HG02870 (cell line): Measurements from ENCODE around the gene EFCC1.

ENCODE experiments used
- ATAC-seq: cut with Tn5 transposase; IDR thresholded peaks from one replicate; pipeline ENCODE4 v1.9.1; 2021; ENCODE audit warnings: mild to moderate bottlenecking, moderate library complexity; ENCODE audit not compliant: unreplicated experiment

EFCC1 gene

GRCh38 chr3:129031476-129032215 is 30.5 kb downstream of the EFCC1 start:
- ATAC-seq: no peak

GRCh38 chr3:129032716-129033115 is 31.6 kb downstream of the EFCC1 start:
- ATAC-seq: no peak

- ATAC-seq: no peak
These were observed 32.0 kb downstream of the EFCC1 start for GRCh38 chr3:129033151-129033550.

GRCh38 chr3:129033633-129034321 is 32.7 kb downstream of the EFCC1 start:
- no peak for ATAC-seq

DNA sequence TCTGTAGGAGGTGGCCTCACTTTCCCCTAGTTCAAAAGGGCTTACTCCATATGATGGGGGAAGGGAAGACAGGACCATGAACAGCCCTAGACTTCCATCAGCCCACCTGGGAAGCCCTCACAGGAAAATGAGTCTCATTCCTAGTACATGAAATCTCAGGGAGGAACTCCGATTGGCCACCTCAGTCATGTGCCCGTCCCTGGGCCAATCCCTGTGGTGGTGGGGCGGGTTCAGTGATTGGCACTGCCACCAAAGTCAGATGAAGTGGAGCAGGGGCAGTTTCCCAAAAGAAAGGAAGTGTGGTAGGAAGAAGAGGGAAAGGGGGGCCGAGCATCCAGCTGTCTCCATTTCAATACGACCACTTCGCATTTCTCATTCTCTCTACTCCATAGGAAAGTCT is 33.5 kb downstream of the EFCC1 start:
- ATAC-seq: no peak

- no peak for ATAC-seq
These were observed 34.5 kb downstream of the EFCC1 start for GRCh38 chr3:129035360-129036221.

DNA sequence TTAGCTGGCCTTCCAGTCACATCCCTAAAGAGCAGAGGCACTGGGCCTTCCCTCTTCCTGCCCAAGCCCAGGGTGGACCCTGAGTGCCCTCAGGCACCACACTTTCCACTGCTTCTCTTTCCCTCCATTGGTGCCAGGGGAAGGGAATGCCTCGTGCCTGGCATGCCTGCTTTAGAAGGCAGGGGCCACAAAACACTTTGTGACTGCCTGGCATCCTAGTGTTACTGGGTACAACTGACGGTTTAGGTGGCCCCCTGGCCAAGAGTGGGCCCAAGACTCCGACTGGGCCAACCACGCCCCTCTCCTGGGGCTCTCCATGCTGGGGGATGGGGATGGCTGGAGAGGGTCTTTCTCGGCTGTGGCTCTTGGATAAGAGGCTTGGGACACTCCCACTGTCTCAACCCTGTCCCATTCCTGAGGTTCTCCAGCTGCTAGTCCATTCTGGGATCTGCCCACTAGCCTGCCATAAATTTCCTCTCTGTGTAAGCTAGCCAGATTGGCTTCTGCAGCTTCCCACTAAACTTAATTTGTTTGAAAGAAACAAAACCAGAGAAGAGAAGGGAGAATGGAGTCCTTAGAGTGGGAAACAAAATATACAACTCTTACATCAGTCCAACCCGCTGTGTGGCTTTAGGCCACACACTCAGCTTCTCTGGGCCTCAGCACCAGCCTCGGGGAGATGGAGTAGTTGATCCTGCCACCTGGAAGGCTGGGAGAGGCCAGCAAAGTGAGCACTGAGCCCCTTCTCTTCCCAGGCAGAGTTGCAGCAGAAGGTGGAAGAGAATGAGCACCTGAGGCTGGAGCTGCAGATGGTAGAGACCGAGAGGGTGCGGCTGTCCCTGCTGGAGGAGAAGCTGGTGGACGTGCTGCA is 35.4 kb downstream of the EFCC1 start:
- ATAC-seq: no peak

- no peak for ATAC-seq
These were observed 36.0 kb downstream of the EFCC1 start for GRCh38 chr3:129037093-129037419.

DNA sequence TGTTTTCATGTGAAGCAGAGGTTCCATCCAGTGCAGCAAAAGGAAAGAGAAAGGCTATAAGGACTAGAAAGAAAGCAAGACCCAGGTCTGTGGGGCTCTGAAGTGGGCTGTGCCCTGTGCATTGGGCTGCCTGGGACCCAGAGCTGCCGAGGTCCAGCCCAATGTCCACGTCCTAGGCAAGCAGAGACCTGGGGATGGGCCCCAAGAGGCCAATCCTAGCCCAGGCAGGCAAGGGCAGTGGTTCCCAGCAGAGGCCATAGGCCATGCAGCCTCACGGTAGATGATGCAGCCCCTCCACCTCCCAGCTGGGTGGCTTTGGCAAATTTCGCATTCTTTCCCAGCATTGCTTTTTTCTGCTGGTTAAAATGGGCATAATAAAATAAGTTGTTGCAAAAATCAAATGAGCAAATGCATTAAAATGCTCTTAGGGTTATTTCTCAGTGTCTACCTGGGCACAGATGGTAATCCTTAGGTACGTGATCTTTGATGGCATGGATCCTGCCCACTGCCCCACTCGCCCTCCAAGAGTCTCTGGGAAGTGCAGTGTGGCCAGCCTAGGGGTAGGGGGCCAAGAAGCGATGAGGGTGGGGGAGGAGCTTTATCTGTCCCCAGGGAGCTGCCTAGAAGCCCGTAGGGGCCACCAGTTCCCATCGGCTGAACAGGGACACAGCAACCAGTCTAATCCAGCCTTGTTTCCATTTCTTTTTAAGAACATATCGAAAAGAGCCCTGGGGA is 37.2 kb downstream of the EFCC1 start:
- ATAC-seq: no peak

DNA sequence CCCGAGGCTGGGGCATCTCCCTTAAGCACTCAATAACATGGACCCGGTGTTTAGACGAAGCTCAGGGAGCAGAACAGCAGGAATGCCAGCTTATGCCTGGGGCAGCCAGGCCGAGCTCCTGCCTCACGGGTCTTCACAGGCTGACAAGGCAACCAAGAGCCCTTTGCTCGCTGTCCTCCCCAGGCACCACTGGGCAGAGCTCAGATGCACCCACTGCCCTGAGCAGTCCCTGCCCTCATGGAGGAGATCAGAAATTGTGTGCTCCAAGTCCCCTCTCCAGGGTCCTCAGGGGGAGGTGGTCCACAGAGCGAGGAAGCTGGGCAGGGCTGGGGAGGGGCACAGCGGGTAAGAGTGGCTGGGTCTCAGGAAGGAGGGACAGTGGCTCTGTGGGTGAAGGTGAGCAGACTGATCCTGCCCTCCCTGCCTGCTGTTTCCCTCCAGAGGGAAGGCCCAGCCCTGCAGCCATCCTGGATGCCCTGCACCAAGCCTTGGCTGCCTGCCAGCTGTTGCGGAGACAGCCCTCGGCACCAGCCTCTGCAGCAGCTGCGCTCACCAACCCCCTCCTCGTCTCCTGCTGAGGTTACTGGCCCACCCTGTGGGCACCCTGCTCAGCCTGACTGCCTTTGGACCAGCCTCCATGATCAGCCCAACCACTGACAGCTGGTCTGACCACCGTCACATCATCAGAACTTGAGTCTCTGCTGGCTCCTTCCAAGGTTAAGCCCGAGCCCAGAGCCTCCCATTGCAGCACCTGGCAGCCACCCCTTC is 38.4 kb downstream of the EFCC1 start:
- no peak for ATAC-seq

- no peak for ATAC-seq
These were observed 38.9 kb downstream of the EFCC1 start for GRCh38 chr3:129040039-129040336.

GRCh38 chr3:129040579-129041300 is 39.6 kb downstream of the EFCC1 start:
- ATAC-seq: no peak

DNA sequence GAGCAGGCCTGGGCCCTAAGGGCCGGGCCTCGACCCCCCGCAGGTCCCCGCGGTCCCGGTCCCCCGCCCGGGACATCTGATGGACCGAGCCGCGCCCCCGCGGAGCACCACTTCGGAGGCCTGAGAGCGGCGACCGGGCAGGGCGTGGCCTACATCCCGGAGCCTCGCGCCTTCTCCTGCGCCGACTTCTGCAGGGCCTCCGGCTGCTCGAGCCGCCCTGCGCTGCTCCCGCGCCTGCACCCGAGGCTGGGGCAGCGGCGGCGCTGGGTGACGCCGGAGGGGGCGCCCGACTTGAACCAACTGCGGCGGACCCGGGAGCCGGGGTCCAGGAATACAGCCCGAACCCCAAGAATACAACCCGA is 44.6 kb downstream of the EFCC1 start:
- ATAC-seq: no peak

DNA sequence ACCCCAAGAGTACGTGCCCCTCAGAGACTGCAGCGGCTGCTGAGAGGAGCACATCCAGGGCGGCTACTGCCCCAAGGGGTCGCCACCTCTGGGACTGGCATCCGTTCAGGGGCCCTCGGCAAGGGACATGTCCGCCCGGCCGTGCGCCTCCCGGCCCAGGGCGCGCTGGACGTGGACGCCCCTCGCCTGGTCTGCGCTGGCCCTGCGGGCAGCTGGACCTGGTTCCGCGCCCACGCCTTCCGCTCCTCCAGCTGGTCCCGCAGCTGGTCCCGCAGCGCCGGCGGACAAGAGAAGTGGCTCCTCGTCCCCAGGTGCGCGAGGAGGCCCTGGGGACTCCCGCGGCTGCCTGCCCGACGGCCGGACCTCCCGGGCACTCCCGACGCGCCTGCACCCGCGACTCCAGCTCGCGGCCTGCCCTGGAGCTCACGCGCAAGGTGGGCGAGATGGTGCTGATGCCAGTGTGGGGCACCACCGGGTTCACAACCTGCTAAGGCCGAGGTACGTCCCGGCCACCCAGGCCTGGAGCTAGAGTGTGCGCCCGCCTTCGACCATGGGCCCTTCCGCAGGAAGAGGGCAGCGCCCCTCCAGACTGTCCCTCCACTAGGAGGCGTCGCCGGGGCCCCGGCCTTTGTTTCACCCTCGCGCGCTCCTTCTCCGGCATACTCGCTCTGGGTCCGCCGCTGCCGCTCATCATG is 45.1 kb downstream of the EFCC1 start:
- ATAC-seq: no peak

- ATAC-seq: no peak
These were observed 45.8 kb downstream of the EFCC1 start for GRCh38 chr3:129046732-129047552.

GRCh38 chr3:129047553-129047839 is 46.4 kb downstream of the EFCC1 start:
- ATAC-seq: no peak

DNA sequence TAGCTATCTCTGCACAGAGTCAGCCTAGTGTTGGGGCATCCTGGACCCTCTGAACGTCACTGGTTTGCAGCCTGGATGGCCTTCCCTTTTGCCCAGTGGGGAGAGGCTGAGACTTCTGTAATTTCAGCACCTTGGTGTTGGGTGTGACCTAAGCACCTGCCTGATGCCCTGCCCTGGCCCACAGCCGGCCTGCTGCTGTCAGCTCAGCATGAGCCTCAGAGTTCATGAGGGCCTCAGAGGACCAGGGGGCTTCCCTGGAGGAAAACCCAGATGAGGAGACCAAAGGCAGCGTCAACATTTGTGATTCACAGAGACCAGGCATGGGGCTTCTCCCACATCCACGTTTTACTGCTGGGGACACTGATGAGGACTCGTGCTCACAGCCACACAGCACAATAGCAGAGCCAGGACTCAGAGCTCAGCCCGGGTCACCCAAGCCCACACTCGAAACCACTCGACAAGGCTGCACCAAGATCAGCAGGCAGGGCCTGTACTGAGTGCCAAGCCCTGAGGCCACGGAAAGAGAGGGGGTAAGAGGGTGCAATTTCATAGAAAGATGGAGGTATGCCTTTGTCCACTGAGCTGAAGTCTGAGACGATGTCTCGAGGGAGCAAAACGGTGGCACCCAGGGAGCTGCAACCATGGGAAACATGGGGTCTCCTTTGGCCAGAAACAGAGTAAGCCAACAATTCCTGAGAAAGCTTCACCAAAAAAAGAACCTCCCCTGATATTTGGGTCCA is 49.6 kb downstream of the EFCC1 start:
- ATAC-seq: no peak
